ENCODE data around the gene GP1BA.

GP1BA gene

GRCh38 chr17:4931963-4932362 is at the start of gene GP1BA:
TSS of gene GP1BA (plus strand) at chr17:4932277. CDS start at chr17:4932605, 328 bp downstream.
- DNase-seq: peak; percentile 73 to 85 (median 83)

GRCh38 chr17:4884489-4884888 is 47.6 kb upstream of the GP1BA start:
- no peak for DNase-seq

GRCh38 chr17:4886830-4887229 is 45.2 kb upstream of the GP1BA start:
- no peak for DNase-seq

- DNase-seq: no peak
Measured at GRCh38 chr17:4887581-4887980, 44.5 kb upstream of the GP1BA start.

GRCh38 chr17:4891411-4892410 is 40.4 kb upstream of the GP1BA start:
- DNase-seq: no peak

GRCh38 chr17:4892499-4893221 is 39.4 kb upstream of the GP1BA start:
- DNase-seq: no peak

- no peak for DNase-seq
Measured at GRCh38 chr17:4893272-4893671, 38.8 kb upstream of the GP1BA start.

GRCh38 chr17:4893721-4894560 is 38.1 kb upstream of the GP1BA start:
- DNase-seq: no peak

GRCh38 chr17:4895121-4895520 is 37.0 kb upstream of the GP1BA start:
- no peak for DNase-seq

- DNase-seq: peak; percentile 62 to 75 (median 67)
Measured at GRCh38 chr17:4895657-4896331, 36.3 kb upstream of the GP1BA start.

GRCh38 chr17:4896332-4897197 is 35.5 kb upstream of the GP1BA start:
- DNase-seq: no peak

- no peak for DNase-seq
Measured at GRCh38 chr17:4897198-4897687, 34.8 kb upstream of the GP1BA start.

- DNase-seq: no peak
Measured at GRCh38 chr17:4897785-4898184, 34.3 kb upstream of the GP1BA start.

- no peak for DNase-seq
Measured at GRCh38 chr17:4898351-4898750, 33.7 kb upstream of the GP1BA start.

- no peak for DNase-seq
Measured at GRCh38 chr17:4898927-4899326, 33.1 kb upstream of the GP1BA start.

- peak; percentile 100 for DNase-seq
Measured at GRCh38 chr17:4899341-4900230, 32.5 kb upstream of the GP1BA start, which contains the start of gene C17orf107. TSS of gene C17orf107 (plus strand) at chr17:4899536. CDS start at chr17:4899763, 227 bp downstream.

- DNase-seq: peak; percentile 63 to 70 (median 68)
Measured at GRCh38 chr17:4900231-4901107, 31.6 kb upstream of the GP1BA start.

- no peak for DNase-seq
Measured at GRCh38 chr17:4901108-4901647, 30.9 kb upstream of the GP1BA start.

All from suppressor macrophage treated with lipopolysaccharide for 1 hour (primary cell).